Vagina (tissue), 2 donors: ENCODE results near the gene UBQLN2. TPM values are rescaled to one million over a fixed set of nuclear protein-coding genes. Genes with fewer than 3 reads are reported as not detected.

ENCODE experiments used
- DNase-seq, 2 donors: peaks; one replicate each; pipeline ENCODE4 v3.0.0-alpha.2; 2017; ENCODE audit errors: extremely low spot score in 2 of 2
- H3K27ac ChIP-seq: fragments of 200-600 bp; sonication (generic); one replicate; pipeline ENCODE4 v1.5.1; 2019
- H3K27me3 ChIP-seq: fragments of 200-600 bp; sonication (generic); one replicate; pipeline ENCODE4 v1.5.1; 2019
- H3K36me3 ChIP-seq, 2 donors: fragments of 200-600 bp; sonication (generic); one replicate each; pipeline ENCODE4 v1.5.1; 2017 to 2019
- H3K4me1 ChIP-seq: fragments of 200-600 bp; sonication (generic); one replicate; pipeline ENCODE4 v1.5.1; 2019
- H3K4me3 ChIP-seq, 2 donors: fragments of 200-600 bp; sonication (generic); 1 replicate in 1 of 2; 2 replicates in 1 of 2; pipeline ENCODE4 v1.5.1; 2016 to 2019
- H3K9me3 ChIP-seq: fragments of 200-600 bp; sonication (generic); one replicate; pipeline ENCODE4 v1.5.1; 2019
- CTCF ChIP-seq, 3 experiments: fragments of 450-650 bp in 2 of 3; fragments of 200-600 bp in 1 of 3; sonication (generic) in 1 of 3; IDR thresholded peaks; one replicate each; pipeline ENCODE4 v1.5.1; 2017 to 2019; ENCODE audit warnings: antibody characterized with exemption in 3 of 3, mild to moderate bottlenecking in 2 of 3, moderate library complexity in 2 of 3
- POLR2A ChIP-seq, 2 donors: fragments of 450-650 bp; IDR thresholded peaks; one replicate each; pipeline ENCODE4 v1.6.1; 2017; ENCODE audit warnings: antibody characterized with exemption in 2 of 2, mild to moderate bottlenecking in 2 of 2, moderate library complexity in 2 of 2
- POLR2AphosphoS5 ChIP-seq, 2 donors: sonication (generic); formaldehyde crosslinking; IDR thresholded peaks; one replicate each; pipeline ENCODE4 v1.9.0; 2017; ENCODE audit warnings: antibody characterized with exemption in 2 of 2, mild to moderate bottlenecking in 2 of 2, low read depth in 1 of 2; ENCODE audit not compliant: insufficient read depth in 1 of 2
- intact Hi-C: fragments of 100-400 bp; cut with DNase I; formaldehyde crosslinking; loops from one replicate; pipeline ENCODE4 v1.15.1; 2023
- total RNA-seq: library from RNA; depleted of rRNA; stranded (reverse); fragments of >200 nt; gene quantifications from one replicate; pipeline ENCODE4 v1.2.3, GENCODE V29; 2016

Gene UBQLN2
- total RNA-seq, 1 donor from 2014 or later = 26.8 TPM

GRCh38 chrX:56600141-56600540 lies 36.7 kb downstream of the UBQLN2 start:
- TF ChIP-seq CTCF (IDR thresholded peaks at IDR 0.05) = no peak
- TF ChIP-seq POLR2A (IDR thresholded peaks at IDR 0.05) = no peak
- no peak for TF ChIP-seq POLR2AphosphoS5 (IDR thresholded peaks at IDR 0.05; ENCODE audit: insufficient read depth in 1 of 2, low read depth in 1 of 2)
- intact Hi-C loops = no loop called here
- Histone ChIP-seq H3K27ac (no peak overlapping the region), H3K4me1 (no peaks in the 10 kb centered on the region), H3K27me3 (no peaks in the 10 kb centered on the region), H3K4me3 (no peak overlapping the region), H3K36me3 (no peaks in the 10 kb centered on the region), H3K9me3 (no peaks in the 10 kb centered on the region)
- DNase-seq = no peak

- no peaks in the 10 kb centered on the region for H3K36me3 ChIP-seq
- H3K27ac ChIP-seq = no peak overlapping the region
- DNase-seq = no peak
Observed at GRCh38 chrX:56600987-56601386, 37.6 kb downstream of the UBQLN2 start.

GRCh38 chrX:56615282-56615681 lies 51.9 kb downstream of the UBQLN2 start:
- H3K4me3 ChIP-seq = no peak overlapping the region
- H3K4me1 ChIP-seq = no peaks in the 10 kb centered on the region
- H3K9me3 ChIP-seq = no peaks in the 10 kb centered on the region
- no peak overlapping the region for H3K27ac ChIP-seq
- H3K27me3 ChIP-seq = no peaks in the 10 kb centered on the region
- intact Hi-C loops = loop anchor here (10.0 kb wide), 1 partner anchor 1590 kb away; no protein-coding TSS in a partner anchor
- TF ChIP-seq POLR2A (IDR thresholded peaks at IDR 0.05) (no peak), POLR2AphosphoS5 (IDR thresholded peaks at IDR 0.05; ENCODE audit: insufficient read depth in 1 of 2, low read depth in 1 of 2) (no peak), CTCF (IDR thresholded peaks at IDR 0.05) (no peak)
- no peaks in the 10 kb centered on the region for H3K36me3 ChIP-seq
- no peak for DNase-seq

More at GRCh38 chrX:56600987-56601386, 37.6 kb downstream of the UBQLN2 start:
- H3K27me3 ChIP-seq = no peaks in the 10 kb centered on the region
- no peak overlapping the region for H3K4me3 ChIP-seq
- H3K4me1 ChIP-seq = no peaks in the 10 kb centered on the region
- intact Hi-C loops = no loop called here
- no peaks in the 10 kb centered on the region for H3K9me3 ChIP-seq
- no peak for TF ChIP-seq POLR2AphosphoS5 (IDR thresholded peaks at IDR 0.05; ENCODE audit: insufficient read depth in 1 of 2, low read depth in 1 of 2)

Other genes with a start within 250 kb of the UBQLN2 start
- gene NBDY, start 165.6 kb downstream of the UBQLN2 start, total RNA-seq = 13.8 TPM